Fibroblast of peridontal ligament (primary cell): ENCODE results near the gene KIFAP3.
"Not testable (repeated sequence)": the region's sequence is repeated elsewhere in the genome, so short reads cannot be mapped to it uniquely, and the experiment has no call there.

ENCODE experiments used
- DNase-seq: peaks from one replicate; pipeline ENCODE4 v3.0.0-alpha.2; 2010; ENCODE audit errors: extremely low read depth

KIFAP3 gene

GRCh38 chr1:169924063-169924462 lies 150.4 kb downstream of the KIFAP3 start:
- no peak for DNase-seq

- no peak for DNase-seq
These were observed 153.4 kb downstream of the KIFAP3 start for GRCh38 chr1:169921080-169921479.

GRCh38 chr1:169918927-169919326 lies 155.6 kb downstream of the KIFAP3 start:
- no peak for DNase-seq

- not testable (repeated sequence) for DNase-seq
These were observed 156.3 kb downstream of the KIFAP3 start for GRCh38 chr1:169918220-169918619.

GRCh38 chr1:169915150-169915549 lies 159.3 kb downstream of the KIFAP3 start:
- DNase-seq: no peak

GRCh38 chr1:169914531-169914930 lies 160.0 kb downstream of the KIFAP3 start:
- peak; percentile 37 for DNase-seq

- no peak for DNase-seq
These were observed 165.0 kb downstream of the KIFAP3 start for GRCh38 chr1:169909499-169909898.

- peak; percentile 68 for DNase-seq
These were observed 167.6 kb downstream of the KIFAP3 start for GRCh38 chr1:169906938-169907337.

- DNase-seq: no peak
These were observed 169.7 kb downstream of the KIFAP3 start for GRCh38 chr1:169904834-169905233.

GRCh38 chr1:169902751-169903150 lies 171.7 kb downstream of the KIFAP3 start:
- no peak for DNase-seq

- DNase-seq: no peak
These were observed 173.4 kb downstream of the KIFAP3 start for GRCh38 chr1:169901115-169901514.

GRCh38 chr1:169900571-169900970 lies 173.9 kb downstream of the KIFAP3 start:
- DNase-seq: no peak

- no peak for DNase-seq
These were observed 174.8 kb downstream of the KIFAP3 start for GRCh38 chr1:169899519-169900217.

GRCh38 chr1:169896013-169896412 lies 178.5 kb downstream of the KIFAP3 start:
- DNase-seq: no peak

- DNase-seq: no peak
These were observed 179.9 kb downstream of the KIFAP3 start for GRCh38 chr1:169894424-169895145.

- peak; percentile 99 for DNase-seq
These were observed 180.7 kb downstream of the KIFAP3 start, which contains the start of gene SCYL3 for GRCh38 chr1:169893645-169894423. TSS of gene SCYL3 (minus strand) at chr1:169893896. CDS start at chr1:169888840, 5,056 bp downstream.

GRCh38 chr1:169892927-169893644 lies 181.4 kb downstream of the KIFAP3 start:
- peak; percentile 40 for DNase-seq

GRCh38 chr1:169892176-169892926 lies 182.1 kb downstream of the KIFAP3 start:
- DNase-seq: no peak

GRCh38 chr1:169891539-169891885 lies 183.0 kb downstream of the KIFAP3 start:
- no peak for DNase-seq

- no peak for DNase-seq
These were observed 183.5 kb downstream of the KIFAP3 start for GRCh38 chr1:169890761-169891538.
